Neuron (in vitro differentiated cells): ENCODE results near the gene SLC37A1.

Experiments
- H2AFZ ChIP-seq: one replicate; pipeline ENCODE4 v1.6.1; 2013; ENCODE audit warnings: low read depth, mild to moderate bottlenecking, inconsistent platforms, low read length, moderate library complexity
- H3K27me3 ChIP-seq: one replicate; pipeline ENCODE4 v1.6.1; 2013; ENCODE audit warnings: low read length; ENCODE audit not compliant: insufficient read depth
- H3K36me3 ChIP-seq: one replicate; pipeline ENCODE4 v1.6.1; 2013; ENCODE audit warnings: low read length; ENCODE audit not compliant: insufficient read depth
- H3K4me1 ChIP-seq: one replicate; pipeline ENCODE4 v1.6.1; 2013; ENCODE audit warnings: low read length; ENCODE audit not compliant: insufficient read depth
- H3K4me3 ChIP-seq: 2 replicates; pipeline ENCODE4 v1.5.1; 2013; ENCODE audit warnings: mild to moderate bottlenecking, low read length, moderate library complexity
- H3K9me3 ChIP-seq: one replicate; pipeline ENCODE4 v1.6.1; 2013; ENCODE audit warnings: low read length

SLC37A1 gene

DNA sequence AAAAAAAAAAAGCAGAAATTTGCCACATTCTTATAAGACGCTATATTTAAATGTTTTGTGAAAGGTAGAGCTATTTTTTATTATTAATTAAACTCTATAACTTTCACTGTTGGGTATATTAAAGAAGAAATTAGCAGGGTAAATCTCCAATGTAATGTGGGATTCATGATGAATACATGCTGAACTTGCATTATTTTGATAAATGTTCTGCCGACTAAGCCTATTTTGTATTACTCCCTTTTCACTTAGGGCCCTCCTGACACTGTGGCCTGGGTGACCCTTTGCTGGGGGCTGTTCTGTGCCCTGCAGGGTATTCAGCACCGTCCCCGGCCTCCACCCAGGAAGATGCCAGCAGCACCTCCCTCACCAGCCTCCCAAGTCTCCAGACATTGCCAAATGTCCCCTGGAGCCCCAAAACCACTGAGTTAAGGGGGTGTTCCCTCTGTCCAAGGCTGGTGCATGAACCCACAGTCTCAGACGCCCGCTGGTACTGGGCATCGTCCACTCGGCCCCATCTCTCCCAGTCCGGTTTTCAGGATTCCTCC, 40.1 kb upstream of the SLC37A1 start:
- Histone ChIP-seq H2AFZ (no peak overlapping the region), H3K36me3 (no peaks in the 10 kb centered on the region), H3K4me1 (peaks cover 2% of the 10 kb centered on the region), H3K27me3 (peaks cover 5% of the 10 kb centered on the region), H3K4me3 (no peak overlapping the region), H3K9me3 (no peaks in the 10 kb centered on the region)

- Histone ChIP-seq H3K4me1 (peaks cover 2% of the 10 kb centered on the region), H3K4me3 (no peak overlapping the region), H3K9me3 (no peaks in the 10 kb centered on the region), H3K27me3 (peaks cover 5% of the 10 kb centered on the region), H2AFZ (no peak overlapping the region), H3K36me3 (no peaks in the 10 kb centered on the region)
Measured at GRCh38 chr21:42474043-42474831, 39.4 kb upstream of the SLC37A1 start.

- Histone ChIP-seq H3K4me3 (no peak overlapping the region), H2AFZ (no peak overlapping the region), H3K27me3 (peaks cover 5% of the 10 kb centered on the region), H3K4me1 (peaks cover 2% of the 10 kb centered on the region), H3K36me3 (no peaks in the 10 kb centered on the region), H3K9me3 (no peaks in the 10 kb centered on the region)
Measured at GRCh38 chr21:42475036-42475435, 38.6 kb upstream of the SLC37A1 start.

DNA sequence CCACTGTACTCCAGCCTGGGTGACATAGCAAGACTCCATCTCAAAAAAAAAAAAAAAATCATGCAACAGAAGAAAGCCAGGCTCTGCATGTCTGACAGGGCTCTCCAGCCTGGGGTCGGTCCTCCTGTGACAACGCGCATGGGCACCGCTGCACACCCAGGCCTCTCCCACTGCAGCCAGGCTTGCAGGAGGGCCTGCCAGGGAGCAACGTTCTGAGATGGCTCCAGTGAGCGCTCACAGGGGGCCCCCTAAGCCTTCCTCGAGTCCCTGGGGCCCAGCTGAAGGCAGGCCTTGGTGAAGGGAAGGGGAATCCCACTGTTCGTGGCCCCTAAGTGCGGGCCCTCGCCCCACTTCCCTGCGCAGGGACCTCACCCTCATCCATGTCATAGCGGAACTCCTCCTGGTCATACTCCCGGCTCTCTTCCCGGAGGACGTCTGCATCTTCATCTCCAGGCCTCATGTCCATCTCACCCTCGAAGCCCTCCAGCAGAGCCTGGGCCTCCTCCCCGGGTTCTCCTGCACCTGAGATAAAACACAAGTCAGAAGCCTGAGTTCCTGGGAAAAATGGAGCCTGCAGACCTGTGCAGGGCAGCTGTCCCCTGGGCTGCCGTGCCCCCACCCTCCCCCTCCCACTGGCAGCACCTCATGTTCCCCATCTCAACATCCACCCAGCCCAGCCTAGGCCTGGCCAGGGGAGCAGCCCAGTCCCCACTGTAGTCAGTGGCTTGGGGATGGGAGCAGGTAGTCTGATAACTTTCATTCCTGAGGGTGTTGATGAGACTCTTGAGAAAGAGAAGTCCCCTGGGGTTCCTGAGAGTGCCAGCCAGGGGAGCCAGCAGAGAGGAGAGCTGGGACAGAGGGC, 37.9 kb upstream of the SLC37A1 start:
- peaks cover 2% of the 10 kb centered on the region for H3K4me1 ChIP-seq
- no peak overlapping the region for H3K4me3 ChIP-seq
- H3K27me3 ChIP-seq: peaks cover 5% of the 10 kb centered on the region
- H3K9me3 ChIP-seq: no peaks in the 10 kb centered on the region
- H2AFZ ChIP-seq: no peak overlapping the region
- no peaks in the 10 kb centered on the region for H3K36me3 ChIP-seq

DNA sequence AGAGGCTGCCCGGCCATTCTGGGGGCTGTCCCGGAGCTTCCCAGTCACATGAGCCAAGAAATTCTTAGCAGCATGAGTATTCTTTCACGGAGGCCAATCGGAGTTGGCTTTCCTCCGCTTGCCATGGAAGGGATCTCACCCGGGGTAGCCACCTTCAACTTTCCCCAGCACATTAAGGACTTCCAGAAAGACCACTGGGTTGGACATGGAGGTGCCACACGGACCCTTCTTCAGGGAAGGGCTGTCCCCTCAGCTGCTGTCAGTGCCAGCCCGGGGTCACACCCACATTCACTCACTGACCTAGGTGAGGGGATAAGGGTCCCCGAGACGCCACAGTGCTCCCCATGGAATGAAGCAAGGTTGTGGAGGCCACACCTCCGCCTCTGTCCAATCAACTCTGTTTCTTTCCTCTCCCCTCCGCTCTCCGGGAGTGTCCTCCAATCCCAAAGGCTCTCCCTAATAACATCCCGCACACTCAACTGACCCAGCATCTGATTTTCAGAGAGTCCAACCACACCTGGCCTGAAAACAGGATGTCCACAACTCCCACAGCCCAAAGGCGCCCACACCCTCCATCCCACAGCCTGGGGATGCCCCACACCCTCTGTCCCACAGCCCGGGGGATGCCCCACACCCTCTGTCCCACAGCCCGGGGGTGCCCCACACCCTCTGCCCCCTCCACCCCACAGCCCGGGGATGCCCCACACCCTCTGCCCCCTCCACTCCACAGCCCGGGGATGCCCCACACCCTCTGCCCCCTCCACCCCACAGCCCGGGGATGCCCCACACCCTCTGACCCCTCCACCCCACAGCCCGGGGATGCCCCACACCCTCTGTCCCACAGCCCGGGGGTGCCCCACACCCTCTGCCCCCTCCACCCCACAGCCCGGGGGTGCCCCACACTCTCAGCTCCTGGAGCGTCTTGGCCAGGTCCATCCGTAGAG, 37.0 kb upstream of the SLC37A1 start:
- Histone ChIP-seq H3K36me3 (no peaks in the 10 kb centered on the region), H3K9me3 (no peaks in the 10 kb centered on the region), H3K27me3 (peaks cover 5% of the 10 kb centered on the region), H3K4me3 (no peak overlapping the region), H2AFZ (no peak overlapping the region), H3K4me1 (peaks cover 2% of the 10 kb centered on the region)

DNA sequence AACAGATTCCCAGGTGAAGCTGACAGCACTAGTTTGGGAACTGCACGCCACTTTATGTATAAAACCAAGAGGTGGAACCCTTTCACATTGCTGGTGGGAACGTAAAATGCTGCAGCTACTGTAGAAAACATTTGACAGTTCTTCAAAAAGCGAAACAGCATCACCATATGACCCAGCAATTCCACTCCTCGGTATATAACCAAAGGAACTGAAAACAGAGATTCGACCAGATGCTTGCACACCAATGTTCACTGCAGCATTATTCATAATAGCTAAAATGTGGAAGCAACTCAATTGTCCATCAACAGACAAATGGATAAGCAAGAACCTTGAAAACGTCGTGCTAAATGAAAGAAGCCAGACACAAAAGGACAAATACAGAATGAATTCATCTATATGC, 35.1 kb upstream of the SLC37A1 start:
- Histone ChIP-seq H2AFZ (no peak overlapping the region), H3K4me1 (peaks cover 2% of the 10 kb centered on the region), H3K36me3 (no peaks in the 10 kb centered on the region), H3K4me3 (no peak overlapping the region), H3K27me3 (peaks cover 5% of the 10 kb centered on the region), H3K9me3 (no peaks in the 10 kb centered on the region)

- peaks cover 2% of the 10 kb centered on the region for H3K4me1 ChIP-seq
- H3K36me3 ChIP-seq: no peaks in the 10 kb centered on the region
- no peak overlapping the region for H3K4me3 ChIP-seq
- H3K9me3 ChIP-seq: no peaks in the 10 kb centered on the region
- H2AFZ ChIP-seq: no peak overlapping the region
- H3K27me3 ChIP-seq: peaks cover 5% of the 10 kb centered on the region
Measured at GRCh38 chr21:42479582-42479981, 34.1 kb upstream of the SLC37A1 start.

DNA sequence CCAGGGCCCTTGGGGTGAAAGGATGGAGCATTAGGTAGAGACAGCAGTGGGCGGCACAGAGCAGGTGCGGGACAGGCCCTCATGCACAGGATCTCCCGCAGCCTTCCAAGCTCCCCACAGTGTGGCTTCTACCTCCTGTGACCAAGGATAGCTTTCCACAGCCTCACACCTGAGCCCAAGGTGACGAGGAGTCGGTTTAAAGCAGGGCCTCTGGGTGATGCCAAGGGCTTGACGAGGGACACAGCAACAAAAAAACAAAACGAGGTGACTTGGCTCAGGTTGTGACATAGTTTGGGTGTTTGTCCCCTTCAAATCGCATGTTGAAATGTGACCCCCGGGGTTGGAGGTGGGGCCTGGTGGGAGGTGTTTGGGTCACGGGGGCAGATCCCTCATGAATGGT, 32.9 kb upstream of the SLC37A1 start:
- no peak overlapping the region for H3K4me3 ChIP-seq
- H3K36me3 ChIP-seq: no peaks in the 10 kb centered on the region
- no peaks in the 10 kb centered on the region for H3K9me3 ChIP-seq
- H3K4me1 ChIP-seq: peaks cover 2% of the 10 kb centered on the region
- peaks cover 3% of the 10 kb centered on the region for H3K27me3 ChIP-seq
- H2AFZ ChIP-seq: no peak overlapping the region

DNA sequence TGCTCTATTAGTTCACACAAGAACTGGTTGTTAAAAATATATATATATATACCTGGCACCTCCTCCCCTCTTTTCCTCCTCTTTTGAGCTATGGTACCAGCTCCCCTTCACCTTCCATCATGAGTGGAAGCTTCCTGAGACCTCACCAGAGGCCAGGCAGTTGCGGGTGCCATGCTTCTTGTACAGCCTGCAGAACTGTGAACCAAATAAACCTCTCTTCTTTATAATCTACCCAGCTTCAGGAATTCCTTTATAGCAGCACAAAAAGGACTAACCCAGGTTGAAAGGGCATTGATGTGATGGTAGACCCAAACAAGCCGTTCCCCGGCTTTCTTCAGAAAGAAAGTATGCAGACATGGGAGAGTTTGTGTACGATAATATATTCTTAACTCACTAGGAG, 32.5 kb upstream of the SLC37A1 start:
- Histone ChIP-seq H3K36me3 (no peaks in the 10 kb centered on the region), H3K27me3 (peaks cover 5% of the 10 kb centered on the region)

DNA sequence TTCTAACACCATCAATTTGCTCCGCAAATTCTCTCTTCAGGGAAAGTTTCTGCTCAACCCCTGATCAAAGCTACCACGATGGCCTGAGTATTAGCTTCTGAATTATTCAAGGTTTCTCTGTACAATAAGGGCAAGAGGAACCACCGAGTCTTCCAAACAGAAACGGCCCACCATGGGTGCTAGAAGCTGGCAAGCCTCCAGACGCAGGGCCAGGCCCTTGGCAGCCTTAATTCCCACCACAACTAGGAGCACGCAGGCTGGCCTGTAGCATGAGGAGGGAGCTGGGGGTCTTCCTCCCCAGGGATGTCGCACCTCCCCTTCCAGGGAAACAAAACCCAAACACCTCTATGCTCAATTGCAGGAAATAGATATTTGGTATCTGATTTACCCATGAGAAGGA, 28.7 kb upstream of the SLC37A1 start:
- Histone ChIP-seq H3K4me1 (no peaks in the 10 kb centered on the region), H3K9me3 (no peaks in the 10 kb centered on the region), H3K27me3 (peaks cover 5% of the 10 kb centered on the region), H3K36me3 (no peaks in the 10 kb centered on the region), H3K4me3 (no peak overlapping the region), H2AFZ (no peak overlapping the region)

More for the DNA sequence above, 32.5 kb upstream of the SLC37A1 start:
- peaks cover 2% of the 10 kb centered on the region for H3K4me1 ChIP-seq
- no peak overlapping the region for H2AFZ ChIP-seq
- no peak overlapping the region for H3K4me3 ChIP-seq
- no peaks in the 10 kb centered on the region for H3K9me3 ChIP-seq

DNA sequence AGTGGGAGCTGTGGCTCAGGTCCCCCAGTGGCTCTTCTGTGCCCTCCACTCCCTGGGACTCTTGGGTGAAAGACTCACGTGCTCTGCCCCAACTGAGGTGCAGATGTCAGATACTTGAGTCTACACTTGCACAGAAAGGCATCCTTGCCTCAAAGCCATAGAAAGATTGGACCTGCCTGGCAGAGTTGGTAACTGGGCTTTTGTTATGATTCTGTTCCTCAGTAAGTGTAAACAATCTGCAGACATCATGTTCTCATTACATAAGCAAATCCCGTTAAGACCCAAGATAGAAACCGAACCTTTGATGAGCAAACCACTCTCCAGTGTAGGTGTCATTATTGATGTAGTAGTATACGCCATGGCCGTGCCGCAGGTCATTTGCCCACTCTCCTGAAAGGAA, 27.6 kb upstream of the SLC37A1 start:
- no peaks in the 10 kb centered on the region for H3K4me1 ChIP-seq
- no peak overlapping the region for H2AFZ ChIP-seq
- H3K4me3 ChIP-seq: no peak overlapping the region
- no peaks in the 10 kb centered on the region for H3K36me3 ChIP-seq
- H3K27me3 ChIP-seq: peaks cover 5% of the 10 kb centered on the region
- no peaks in the 10 kb centered on the region for H3K9me3 ChIP-seq

DNA sequence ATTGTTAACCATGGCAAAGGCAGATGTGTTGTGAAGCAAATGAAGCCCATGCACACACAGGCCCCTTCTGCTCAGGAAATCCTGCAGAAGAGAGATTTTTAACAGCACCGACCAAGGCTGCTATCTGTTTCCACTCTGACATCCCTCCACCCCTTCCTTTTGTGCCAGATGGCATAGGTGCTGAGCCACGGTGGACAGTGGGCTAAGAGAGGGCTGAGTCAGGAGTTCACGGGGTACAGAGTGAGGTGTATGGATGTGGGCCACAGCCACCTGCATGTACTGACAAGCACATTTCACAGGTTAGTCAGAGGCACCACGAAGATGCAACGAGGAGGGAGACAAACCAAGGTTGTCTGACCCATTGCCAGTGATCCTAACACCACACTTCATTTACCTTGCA, 27.1 kb upstream of the SLC37A1 start:
- Histone ChIP-seq H3K9me3 (no peaks in the 10 kb centered on the region), H3K36me3 (no peaks in the 10 kb centered on the region), H2AFZ (no peak overlapping the region), H3K4me1 (no peaks in the 10 kb centered on the region), H3K27me3 (peaks cover 5% of the 10 kb centered on the region), H3K4me3 (no peak overlapping the region)
